Medulla oblongata (tissue), 1 donor: Measurements from ENCODE around the gene SPEM2.

ENCODE experiments used
- DNase-seq: peaks from one replicate; pipeline ENCODE4 v3.0.0-alpha.2; 2015; ENCODE audit errors: extremely low spot score

Gene SPEM2

GRCh38 chr17:7403977-7404736 is 21.3 kb upstream of the SPEM2 start, which contains the start of gene TMEM256:
TMEM256 (minus strand) TSS chr17:7404097; CDS start chr17:7404084, 13 bp downstream.
- peak; percentile 100 for DNase-seq

- DNase-seq, result no peak
These were observed 20.6 kb upstream of the SPEM2 start for GRCh38 chr17:7404737-7405349.

DNA sequence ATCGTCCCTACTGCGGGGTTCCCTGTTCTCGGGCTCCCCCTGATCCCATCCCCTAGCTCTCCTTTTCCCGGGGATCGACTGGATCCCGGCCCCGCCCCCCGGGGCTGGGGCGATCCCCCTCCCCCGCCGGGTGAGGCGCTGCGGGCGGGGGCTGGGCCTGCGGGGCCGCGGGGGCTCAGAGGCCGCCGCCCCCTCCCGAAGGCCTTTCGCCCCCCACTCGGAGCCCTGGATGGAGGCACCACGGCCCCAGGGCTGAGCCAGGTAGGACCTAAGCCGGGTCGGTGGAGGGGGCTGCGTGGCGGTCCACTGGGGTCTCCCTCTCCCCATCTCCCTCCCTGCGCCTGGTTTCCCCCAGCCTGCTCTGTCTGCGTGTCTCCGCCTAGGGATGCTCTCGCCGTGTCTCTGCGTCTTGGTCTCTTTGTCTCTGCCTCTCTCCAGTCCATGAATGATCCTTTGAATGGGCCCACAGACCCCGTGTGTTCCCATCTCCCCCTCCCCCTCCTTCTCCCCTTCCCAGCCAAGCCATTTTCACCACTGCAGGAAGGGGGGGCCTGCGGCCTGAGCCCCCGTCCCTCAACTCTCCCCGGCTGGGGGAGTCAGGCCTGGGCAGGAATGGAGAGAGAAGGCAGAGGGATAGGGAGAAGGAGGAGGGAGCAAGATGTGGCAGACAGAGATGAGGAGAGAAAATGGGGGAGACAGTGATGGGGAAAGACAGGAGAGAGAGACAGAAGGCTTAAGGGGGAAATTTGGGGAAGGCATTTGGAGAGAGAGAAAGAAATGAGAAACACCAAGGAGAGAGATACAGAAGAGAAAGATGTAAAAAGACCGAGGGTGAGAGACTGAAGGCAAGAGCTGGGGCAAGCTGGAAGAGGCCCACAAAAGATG is 19.8 kb upstream of the SPEM2 start:
- DNase-seq, result peak; percentile 67

DNA sequence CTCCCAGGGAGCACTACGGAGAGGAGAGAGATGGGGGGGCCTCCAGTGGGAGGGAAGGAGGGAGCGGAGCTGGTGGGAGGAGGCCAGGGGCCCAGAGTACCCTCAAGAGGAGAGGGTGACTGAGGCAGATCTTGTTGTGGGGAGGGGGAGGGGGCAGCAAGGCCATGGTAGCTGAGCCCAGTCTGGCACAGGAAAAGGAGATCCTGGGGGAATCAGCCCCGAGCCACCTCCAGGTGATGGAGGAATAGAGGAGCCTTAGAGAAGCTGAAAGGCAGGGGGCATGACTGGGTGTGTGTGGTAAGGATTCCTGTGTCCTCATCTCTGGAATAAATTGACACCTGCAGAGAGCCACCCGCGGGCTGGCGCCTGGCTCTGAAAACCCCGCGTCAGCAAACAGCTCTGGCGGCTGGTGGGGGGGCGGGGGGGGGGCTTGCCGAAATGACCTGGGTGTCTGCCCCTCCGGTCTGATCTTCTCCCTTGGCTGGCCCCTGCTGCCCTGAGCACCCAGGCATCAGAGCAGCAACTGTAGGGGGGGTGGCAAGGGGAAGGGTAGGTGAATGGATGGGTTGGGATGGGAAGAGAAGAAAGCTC is 19.1 kb upstream of the SPEM2 start:
- DNase-seq, result no peak

DNA sequence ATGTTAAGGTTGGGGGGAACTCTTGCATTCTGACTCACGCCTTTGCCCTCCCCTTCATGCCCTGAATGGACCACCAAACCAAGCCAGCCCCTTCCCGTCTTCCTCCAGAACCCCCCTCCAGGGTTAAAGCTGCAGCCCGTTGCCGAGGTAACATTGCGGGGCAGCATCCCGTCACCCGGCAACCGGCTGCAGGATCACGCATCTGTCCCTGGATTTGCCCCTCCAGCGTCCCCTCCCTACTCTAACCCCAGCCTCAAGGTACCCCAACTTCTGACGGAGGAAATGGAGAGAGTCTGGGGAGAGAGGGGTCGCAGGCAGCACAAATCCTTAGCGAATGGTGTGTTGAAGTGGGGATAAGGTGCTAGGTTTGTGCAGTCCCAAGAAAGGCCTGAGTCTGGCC is 18.3 kb upstream of the SPEM2 start:
- DNase-seq, result no peak

DNA sequence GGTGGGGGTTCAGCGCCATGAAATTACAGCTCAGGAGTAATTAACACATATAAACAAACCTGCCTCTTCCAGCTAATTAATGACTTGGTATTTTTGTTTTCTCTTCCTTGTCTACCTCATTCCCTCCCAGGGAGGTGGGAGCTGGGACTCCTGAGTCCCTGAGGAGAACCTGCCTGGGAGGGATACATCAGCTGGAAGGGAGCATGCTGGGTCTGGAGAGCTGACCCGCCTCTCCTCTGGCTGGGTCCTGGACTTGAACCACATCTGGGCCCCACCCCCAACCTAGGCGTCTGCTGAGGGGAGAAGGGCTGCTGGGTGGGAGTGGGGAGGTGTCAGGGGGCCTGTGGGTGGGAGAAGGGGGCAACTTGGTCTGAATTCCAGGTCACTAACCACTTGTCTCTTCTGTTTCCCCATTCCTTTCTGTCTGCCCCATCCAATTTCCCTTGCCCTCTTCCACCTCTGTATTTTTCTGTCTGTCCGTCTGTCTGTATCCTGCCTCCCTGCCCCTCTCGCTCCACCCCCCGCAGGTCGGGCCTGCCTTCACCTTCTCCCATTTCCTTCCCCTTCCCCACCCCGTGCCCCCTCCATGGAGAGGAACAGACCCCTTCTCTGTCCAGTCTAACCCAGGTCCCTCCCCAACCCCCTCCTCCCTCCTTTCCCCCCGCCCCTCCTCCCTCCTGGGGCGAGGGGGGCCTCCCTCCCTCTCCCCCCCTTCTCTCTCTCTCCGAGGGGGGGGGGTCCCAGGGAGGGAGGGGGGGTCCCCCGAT is 17.7 kb upstream of the SPEM2 start, which contains the start of gene NLGN2:
TSS of gene NLGN2 (plus strand) at position 361 of the 767 bp plus-strand sequence. CDS start 411 bp downstream, outside the sequence.
- no peak for DNase-seq

DNA sequence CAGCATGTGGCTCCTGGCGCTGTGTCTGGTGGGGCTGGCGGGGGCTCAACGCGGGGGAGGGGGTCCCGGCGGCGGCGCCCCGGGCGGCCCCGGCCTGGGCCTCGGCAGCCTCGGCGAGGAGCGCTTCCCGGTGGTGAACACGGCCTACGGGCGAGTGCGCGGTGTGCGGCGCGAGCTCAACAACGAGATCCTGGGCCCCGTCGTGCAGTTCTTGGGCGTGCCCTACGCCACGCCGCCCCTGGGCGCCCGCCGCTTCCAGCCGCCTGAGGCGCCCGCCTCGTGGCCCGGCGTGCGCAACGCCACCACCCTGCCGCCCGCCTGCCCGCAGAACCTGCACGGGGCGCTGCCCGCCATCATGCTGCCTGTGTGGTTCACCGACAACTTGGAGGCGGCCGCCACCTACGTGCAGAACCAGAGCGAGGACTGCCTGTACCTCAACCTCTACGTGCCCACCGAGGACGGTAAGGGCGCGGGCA is 17.1 kb upstream of the SPEM2 start:
- no peak for DNase-seq

GRCh38 chr17:7408863-7409262 is 16.6 kb upstream of the SPEM2 start:
- DNase-seq, result no peak

GRCh38 chr17:7409716-7410115 is 15.7 kb upstream of the SPEM2 start:
- DNase-seq, result no peak

- DNase-seq, result no peak
These were observed 14.6 kb upstream of the SPEM2 start for GRCh38 chr17:7410634-7411426.

DNA sequence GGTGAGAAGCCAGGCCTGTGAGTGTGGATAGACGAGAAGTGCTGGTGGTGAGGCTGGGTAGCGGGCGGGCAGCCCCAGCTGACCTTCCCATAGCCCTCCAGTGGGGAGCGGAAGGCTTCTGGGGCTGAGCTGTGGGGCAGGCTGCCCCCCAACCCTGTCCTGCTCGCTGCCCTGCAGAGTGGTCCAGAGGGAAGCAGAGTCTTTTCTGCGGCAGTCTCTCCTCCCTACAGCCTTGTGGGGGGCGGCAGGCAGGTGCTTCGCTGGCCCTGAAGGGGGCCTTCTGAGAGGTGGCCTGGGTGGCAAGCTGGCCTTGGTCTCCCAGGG is 14.0 kb upstream of the SPEM2 start:
- no peak for DNase-seq

DNA sequence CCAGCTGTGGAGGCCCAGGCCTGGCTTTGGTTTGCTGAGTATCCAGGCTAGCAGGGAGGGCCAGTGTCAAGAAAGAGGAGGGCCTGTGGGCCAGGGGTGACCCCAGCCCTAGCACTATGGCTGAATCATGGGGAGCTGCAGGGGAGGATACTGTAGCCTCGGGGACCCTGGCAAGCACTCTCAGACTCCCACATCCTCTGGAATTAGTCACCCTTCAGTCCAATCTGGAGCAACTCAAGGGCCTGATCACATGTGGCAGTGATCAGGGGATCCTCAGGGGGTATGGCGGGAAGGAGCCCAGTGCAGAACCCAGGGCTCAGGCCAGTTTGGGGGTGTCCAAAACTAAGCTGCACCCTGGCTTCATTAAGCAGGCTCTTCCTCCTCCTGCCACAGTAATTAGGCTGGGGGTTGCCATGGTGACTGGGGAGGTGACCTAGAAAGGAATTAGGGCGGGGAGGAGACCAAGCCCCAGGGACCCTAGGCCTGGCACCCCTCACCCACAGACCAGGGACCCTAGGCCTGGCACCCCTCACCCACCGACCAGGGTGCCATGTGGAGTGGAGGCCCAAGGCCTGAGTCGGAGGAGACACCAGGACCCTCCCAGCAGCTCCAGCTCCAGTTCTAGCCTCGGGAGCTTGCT is 11.9 kb upstream of the SPEM2 start:
- DNase-seq, result no peak

GRCh38 chr17:7414837-7415236 is 10.6 kb upstream of the SPEM2 start:
- DNase-seq, result no peak

- no peak for DNase-seq
These were observed 9.6 kb upstream of the SPEM2 start for GRCh38 chr17:7415784-7416183.

DNA sequence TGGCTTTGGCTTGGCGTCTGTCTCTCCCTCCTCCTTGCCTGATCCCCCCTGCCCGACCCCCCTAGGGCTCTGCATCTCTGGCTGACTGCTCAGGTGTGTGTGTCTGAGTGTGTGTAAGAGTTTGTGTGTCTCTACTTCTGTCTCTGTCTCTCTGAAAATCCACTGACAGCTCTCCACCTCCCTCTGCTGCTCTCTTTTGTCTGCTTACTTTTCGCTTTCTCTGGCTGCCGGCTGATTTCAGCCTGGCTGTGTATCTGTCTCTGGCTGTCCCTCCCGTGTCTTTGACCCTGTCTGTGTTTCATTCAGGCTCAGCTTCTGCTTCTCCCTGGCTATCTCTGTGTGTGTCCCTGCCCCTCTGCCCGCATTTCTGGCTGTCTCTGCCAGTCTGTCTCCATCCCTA is 9.1 kb upstream of the SPEM2 start:
- no peak for DNase-seq

DNA sequence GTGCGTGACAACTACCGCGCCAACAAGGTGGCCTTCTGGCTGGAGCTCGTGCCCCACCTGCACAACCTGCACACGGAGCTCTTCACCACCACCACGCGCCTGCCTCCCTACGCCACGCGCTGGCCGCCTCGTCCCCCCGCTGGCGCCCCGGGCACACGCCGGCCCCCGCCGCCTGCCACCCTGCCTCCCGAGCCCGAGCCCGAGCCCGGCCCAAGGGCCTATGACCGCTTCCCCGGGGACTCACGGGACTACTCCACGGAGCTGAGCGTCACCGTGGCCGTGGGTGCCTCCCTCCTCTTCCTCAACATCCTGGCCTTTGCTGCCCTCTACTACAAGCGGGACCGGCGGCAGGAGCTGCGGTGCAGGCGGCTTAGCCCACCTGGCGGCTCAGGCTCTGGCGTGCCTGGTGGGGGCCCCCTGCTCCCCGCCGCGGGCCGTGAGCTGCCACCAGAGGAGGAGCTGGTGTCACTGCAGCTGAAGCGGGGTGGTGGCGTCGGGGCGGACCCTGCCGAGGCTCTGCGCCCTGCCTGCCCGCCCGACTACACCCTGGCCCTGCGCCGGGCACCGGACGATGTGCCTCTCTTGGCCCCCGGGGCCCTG is 8.3 kb upstream of the SPEM2 start:
- no peak for DNase-seq

- no peak for DNase-seq
These were observed 6.8 kb upstream of the SPEM2 start for GRCh38 chr17:7418472-7419152.

- no peak for DNase-seq
These were observed 5.4 kb upstream of the SPEM2 start, which contains the start of gene SPEM1 for GRCh38 chr17:7419819-7420610. SPEM1 (plus strand) TSS chr17:7420324; CDS start chr17:7420385, 61 bp downstream.
